Measurements from ENCODE around the gene BHLHE23. TPM values are rescaled to one million over a fixed set of nuclear protein-coding genes. Genes with fewer than 3 reads are reported as not detected.
A peak's percentile ranks its signal among the peaks of the same experiment; 100 is the strongest.

Gene BHLHE23
- total RNA-seq, 2 donors from 2014 or later: not detected

DNA sequence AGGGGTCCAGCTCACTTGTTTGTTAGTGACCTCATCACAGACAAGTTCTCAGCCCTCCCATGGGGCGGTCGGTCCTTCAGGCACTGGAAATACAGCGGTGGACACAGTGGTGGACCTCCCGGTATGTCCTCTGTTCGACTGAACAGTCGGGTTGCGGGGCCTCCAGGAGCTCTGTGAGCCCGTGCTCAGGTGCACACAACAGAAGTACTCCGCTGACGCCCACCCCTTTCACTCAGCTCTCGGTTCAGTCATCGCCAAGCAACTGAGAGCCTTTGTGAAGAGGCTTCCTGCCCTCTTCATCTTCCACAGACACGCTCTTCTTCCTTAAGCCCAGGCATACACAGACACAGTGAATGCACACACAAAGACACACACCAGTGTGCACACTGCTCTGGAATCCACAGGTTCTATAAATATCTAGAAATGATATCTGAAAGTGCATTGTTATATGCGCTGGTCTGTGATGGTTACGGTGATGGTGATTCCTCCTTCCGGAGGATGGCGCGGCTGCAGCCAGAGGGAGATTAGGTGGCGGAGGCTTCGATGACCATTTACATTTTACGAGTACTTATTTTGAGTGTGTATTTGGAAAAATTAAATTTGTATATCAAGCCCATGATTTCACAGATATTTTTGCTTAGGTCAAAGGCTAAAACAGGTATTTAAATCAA lies 46.8 kb upstream of the BHLHE23 start:
- no peak for ATAC-seq
- H3K9me3 ChIP-seq: no peaks in the 10 kb centered on the region
- H3K27me3 ChIP-seq: peaks cover 0 to 9% of the 10 kb centered on the region in 2 donors
- no peak overlapping the region for H3K27ac ChIP-seq
- H3K4me1 ChIP-seq: no peaks in the 10 kb centered on the region
- no peak overlapping the region for H3K4me3 ChIP-seq
- intact Hi-C loops (cut with DNase I): no loop called here
- TF ChIP-seq CTCF (IDR thresholded peaks at IDR 0.05) (no peak), POLR2A (IDR thresholded peaks at IDR 0.05) (no peak)
- H3K36me3 ChIP-seq (replicated peaks in 1 of 2; ENCODE audit: insufficient read depth in 1 of 2, low read depth in 2 of 2): no peaks in the 10 kb centered on the region
- 63 to 66% methylated on average over 21 of the region's 21 CpGs for WGBS, 2 donors
- peak in 1 of 4 donors; percentile 5 for DNase-seq

DNA sequence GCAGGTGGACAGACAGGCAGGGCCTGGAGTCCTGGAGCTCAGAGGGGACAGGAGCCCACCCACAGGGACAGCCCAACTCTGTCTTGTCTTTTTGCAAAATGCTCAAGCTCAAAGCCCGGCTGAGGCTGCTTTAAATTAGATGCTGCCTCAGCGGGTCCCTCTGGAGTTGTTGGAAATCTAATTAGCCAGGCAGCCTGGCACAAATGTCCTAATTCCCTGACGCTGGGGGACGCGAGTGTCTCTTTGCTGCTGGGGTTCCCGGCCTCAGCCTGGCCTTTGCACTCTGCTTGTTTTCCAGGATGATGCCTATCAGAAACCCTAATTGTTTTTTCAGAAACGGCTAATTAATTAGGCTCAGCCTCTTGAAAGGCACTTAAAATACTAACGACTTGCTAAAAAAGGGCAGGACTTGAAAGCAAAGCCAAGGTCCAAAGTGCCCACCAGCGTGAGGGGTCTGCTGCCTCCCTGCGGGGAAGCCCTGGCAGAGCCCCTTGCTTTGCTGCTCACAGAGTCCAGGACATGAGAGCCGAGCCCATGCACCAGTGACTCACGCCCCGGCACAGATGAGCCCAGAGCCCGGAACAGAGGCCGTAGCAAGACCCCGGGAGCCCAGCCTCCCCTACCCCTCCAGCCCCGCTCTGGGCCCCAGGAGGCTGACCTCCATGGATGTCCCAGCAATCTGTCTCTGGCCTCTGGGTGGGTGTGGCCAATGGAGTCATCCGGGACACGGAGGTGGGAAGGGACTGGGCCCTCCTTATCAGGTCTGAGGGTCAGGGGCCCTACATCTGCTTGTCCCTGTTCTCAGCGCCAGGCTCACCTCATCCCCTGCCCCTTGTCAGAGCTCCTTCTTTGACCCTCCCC lies 46.0 kb upstream of the BHLHE23 start:
- Histone ChIP-seq H3K4me3 (no peak overlapping the region), H3K9me3 (no peaks in the 10 kb centered on the region), H3K36me3 (replicated peaks in 1 of 2; ENCODE audit: insufficient read depth in 1 of 2, low read depth in 2 of 2) (no peaks in the 10 kb centered on the region), H3K4me1 (no peaks in the 10 kb centered on the region), H3K27me3 (peaks cover 0 to 1% of the 10 kb centered on the region in 2 donors), H3K27ac (no peak overlapping the region)
- ATAC-seq (no peak), DNase-seq (no peak)
- 21 to 25% methylated on average over 15 to 19 of the region's 20 CpGs for WGBS, 2 donors
- TF ChIP-seq CTCF (IDR thresholded peaks at IDR 0.05): no peak
- no peak for TF ChIP-seq POLR2A (IDR thresholded peaks at IDR 0.05)
- intact Hi-C loops (cut with DNase I): no loop called here

DNA sequence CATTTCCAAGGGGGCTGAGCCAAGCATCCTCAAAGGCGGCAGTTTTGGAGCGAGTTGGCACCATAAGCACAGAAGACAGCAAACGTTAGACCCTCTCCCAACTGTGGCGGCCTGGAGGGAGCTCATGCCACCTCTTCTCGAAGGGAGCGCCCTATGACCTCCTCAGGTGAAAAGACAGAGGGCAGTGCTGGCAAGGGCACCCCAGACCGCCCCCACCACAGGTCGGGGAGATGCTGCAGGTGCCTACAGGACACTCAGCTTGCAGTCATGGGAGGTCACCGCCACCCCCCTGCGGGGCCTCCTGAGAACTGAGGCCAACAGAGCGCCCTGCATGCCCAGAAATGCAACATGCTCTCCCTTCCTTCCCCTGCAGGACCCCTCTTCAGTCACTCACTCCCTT lies 45.1 kb upstream of the BHLHE23 start:
- DNase-seq (no peak), ATAC-seq (no peak)
- H3K27ac ChIP-seq: no peak overlapping the region
- H3K9me3 ChIP-seq: no peaks in the 10 kb centered on the region
- WGBS, 2 donors: 40 to 56% methylated on average over 5 to 11 of the region's 11 CpGs
- no peaks in the 10 kb centered on the region for H3K27me3 ChIP-seq
- H3K36me3 ChIP-seq (replicated peaks in 1 of 2; ENCODE audit: insufficient read depth in 1 of 2, low read depth in 2 of 2): no peaks in the 10 kb centered on the region
- no peak for TF ChIP-seq POLR2A (IDR thresholded peaks at IDR 0.05)
- TF ChIP-seq CTCF (IDR thresholded peaks at IDR 0.05): no peak
- H3K4me1 ChIP-seq: no peaks in the 10 kb centered on the region
- H3K4me3 ChIP-seq: no peak overlapping the region
- intact Hi-C loops (cut with DNase I): no loop called here

- H3K27me3 ChIP-seq: no peaks in the 10 kb centered on the region
- H3K36me3 ChIP-seq (replicated peaks in 1 of 2; ENCODE audit: insufficient read depth in 1 of 2, low read depth in 2 of 2): no peaks in the 10 kb centered on the region
- H3K4me1 ChIP-seq: no peaks in the 10 kb centered on the region
- DNase-seq (no peak), ATAC-seq (no peak)
- TF ChIP-seq POLR2A (IDR thresholded peaks at IDR 0.05): no peak
- H3K9me3 ChIP-seq: no peaks in the 10 kb centered on the region
- WGBS, 2 donors: 68 to 77% methylated on average over 10 to 12 of the region's 13 CpGs
- H3K4me3 ChIP-seq: no peak overlapping the region
- H3K27ac ChIP-seq: no peak overlapping the region
- intact Hi-C loops (cut with DNase I): no loop called here
Observed at GRCh38 chr20:63051186-63051860, 44.6 kb upstream of the BHLHE23 start.

- Histone ChIP-seq H3K27me3 (no peaks in the 10 kb centered on the region), H3K36me3 (replicated peaks in 1 of 2; ENCODE audit: insufficient read depth in 1 of 2, low read depth in 2 of 2) (no peaks in the 10 kb centered on the region), H3K9me3 (no peaks in the 10 kb centered on the region), H3K4me1 (no peaks in the 10 kb centered on the region), H3K27ac (no peak overlapping the region), H3K4me3 (no peak overlapping the region)
- 62 to 78% methylated on average over 9 to 13 of the region's 13 CpGs for WGBS, 2 donors
- intact Hi-C loops (cut with DNase I): no loop called here
- ATAC-seq: no peak
- no peak for DNase-seq
- TF ChIP-seq CTCF (IDR thresholded peaks at IDR 0.05): no peak
- no peak for TF ChIP-seq POLR2A (IDR thresholded peaks at IDR 0.05)
Observed at GRCh38 chr20:63050406-63050805, 43.6 kb upstream of the BHLHE23 start.

Measured in body of pancreas (tissue), 4 donors.